CD4-positive, alpha-beta memory T cell (primary cell): Measurements from ENCODE around the gene RAD21L1. TPM values are rescaled to one million over a fixed set of nuclear protein-coding genes. Genes with fewer than 3 reads are reported as not detected.
"Not testable (repeated sequence)": the region's sequence is repeated elsewhere in the genome, so short reads cannot be mapped to it uniquely, and the experiment has no call there.

Experiments used
- CTCF ChIA-PET: fragments of 350-600 bp; sonication (Branson Sonifier 250); formaldehyde crosslinking; loops from one replicate; lab custom pipeline; 2021; ENCODE audit warnings: inconsistent platforms; ENCODE audit not compliant: partially characterized antibody; lab: Charles Lee
- POLR2A ChIA-PET: fragments of 350-600 bp; sonication (Branson Sonifier 250); formaldehyde crosslinking; loops from one replicate; lab custom pipeline; 2021; ENCODE audit not compliant: partially characterized antibody; lab: Charles Lee
- DNase-seq, 5 donors: peaks; one replicate each; pipeline versions ENCODE4 v3.0.0 to v3.0.0-alpha.2; 2020 to 2022; ENCODE audit warnings: mixed read lengths in 1 of 5
- H3K27ac ChIP-seq: one replicate; pipeline ENCODE4 v1.7.0; 2013; ENCODE audit warnings: low read depth, low read length
- H3K27me3 ChIP-seq: 2 replicates; pipeline ENCODE4 v1.7.0; 2013; ENCODE audit warnings: mild to moderate bottlenecking, low read length, moderate library complexity; ENCODE audit not compliant: insufficient read depth
- H3K36me3 ChIP-seq: 2 replicates; pipeline ENCODE4 v1.7.0; 2013; ENCODE audit warnings: mild to moderate bottlenecking, low read length, moderate library complexity; ENCODE audit not compliant: insufficient read depth
- H3K4me1 ChIP-seq: 2 replicates; pipeline ENCODE4 v1.7.0; 2013; ENCODE audit warnings: mild to moderate bottlenecking, low read length, moderate library complexity; ENCODE audit not compliant: insufficient read depth
- H3K4me3 ChIP-seq, 2 donors: one replicate each; pipeline ENCODE4 v1.7.0; 2013; ENCODE audit warnings: low read length in 2 of 2, mild to moderate bottlenecking in 1 of 2
- H3K9me3 ChIP-seq, 2 donors: one replicate each; pipeline ENCODE4 v1.7.0; 2013; ENCODE audit warnings: low read length in 2 of 2, control low read depth in 1 of 2; ENCODE audit not compliant: control insufficient read depth in 1 of 2
- H3K27ac Mint-ChIP-seq, 7 donors: one replicate each; pipeline ENCODE4 v1.8.0; 2020 to 2021; ENCODE audit warnings: mixed read lengths in 7 of 7, mild to moderate bottlenecking in 6 of 7, inconsistent platforms in 3 of 7, moderate library complexity in 3 of 7
- H3K27me3 Mint-ChIP-seq, 2 donors: one replicate each; pipeline ENCODE4 v1.8.0; 2020 to 2021; ENCODE audit warnings: mixed read lengths in 2 of 2
- H3K36me3 Mint-ChIP-seq, 2 donors: one replicate each; pipeline ENCODE4 v1.8.0; 2020 to 2021; ENCODE audit warnings: mixed read lengths in 2 of 2, inconsistent platforms in 1 of 2, mild to moderate bottlenecking in 1 of 2
- H3K4me1 Mint-ChIP-seq, 4 donors: one replicate each; pipeline ENCODE4 v1.8.0; 2020 to 2021; ENCODE audit warnings: mixed read lengths in 4 of 4, mild to moderate bottlenecking in 1 of 4
- H3K4me3 Mint-ChIP-seq, 8 donors: one replicate each; pipeline ENCODE4 v1.8.0; 2020 to 2021; ENCODE audit warnings: mixed read lengths in 8 of 8, mild to moderate bottlenecking in 7 of 8, moderate library complexity in 6 of 8, inconsistent platforms in 3 of 8
- H3K9me3 Mint-ChIP-seq, 8 donors: one replicate each; pipeline ENCODE4 v1.8.0; 2020 to 2021; ENCODE audit warnings: mixed read lengths in 8 of 8, mild to moderate bottlenecking in 5 of 8, inconsistent platforms in 3 of 8, moderate library complexity in 1 of 8
- intact Hi-C: fragments of 100-400 bp; cut with micrococcal nuclease; formaldehyde crosslinking; loops from one replicate; pipeline ENCODE4 v1.15.1; 2023
- polyA plus RNA-seq, 2 donors: library from polyadenylated mRNA; unstranded; fragments of 300-500 nt; fragmentation: Illumina TruSeq; gene quantifications; one replicate each; pipeline ENCODE4 v1.2.3, GENCODE V29; 2021
- total RNA-seq, 2 experiments: library from RNA; stranded (reverse); gene quantifications; one replicate each; pipeline ENCODE4 v1.2.3, GENCODE V29; 2021

RAD21L1 gene
- total and polyA plus RNA-seq, 4 experiments from 2014 or later = 0.78 TPM; not detected in 3

- no peak for DNase-seq
- ChIA-PET POLR2A (no interaction called here), CTCF (no interaction called here)
- H3K4me1 Mint-ChIP-seq = peaks cover 0 to 1% (median 0%) of the 10 kb centered on the region in 4 donors
- intact Hi-C loops = no loop called here
- Histone ChIP-seq H3K27ac (no peak overlapping the region), H3K36me3 (no peaks in the 10 kb centered on the region), H3K4me1 (no peaks in the 10 kb centered on the region), H3K4me3 (no peak overlapping the region), H3K27me3 (no peaks in the 10 kb centered on the region), H3K9me3 (no peaks in the 10 kb centered on the region)
- H3K36me3 Mint-ChIP-seq = no peaks in the 10 kb centered on the region
- no peaks in the 10 kb centered on the region for H3K9me3 Mint-ChIP-seq
- H3K27ac Mint-ChIP-seq = no peak overlapping the region
- H3K27me3 Mint-ChIP-seq = peaks cover 14% of the 10 kb centered on the region in 2 donors
- no peak overlapping the region for H3K4me3 Mint-ChIP-seq
These were observed 19.7 kb downstream of the RAD21L1 start for GRCh38 chr20:1245578-1245977.

- CTCF ChIA-PET = no interaction called here
- no peak for DNase-seq
- peaks cover 0 to 4% (median 0%) of the 10 kb centered on the region in 8 donors for H3K9me3 Mint-ChIP-seq
- peaks cover 0 to 8% of the 10 kb centered on the region in 2 donors for H3K27me3 Mint-ChIP-seq
- POLR2A ChIA-PET = no interaction called here
- Histone ChIP-seq H3K27ac (no peak overlapping the region), H3K4me1 (peaks cover 3% of the 10 kb centered on the region), H3K4me3 (no peak overlapping the region), H3K27me3 (no peaks in the 10 kb centered on the region), H3K9me3 (no peaks in the 10 kb centered on the region), H3K36me3 (no peaks in the 10 kb centered on the region)
- no peaks in the 10 kb centered on the region for H3K36me3 Mint-ChIP-seq
- H3K4me1 Mint-ChIP-seq = peaks cover 4 to 11% (median 6%) of the 10 kb centered on the region in 4 donors
- intact Hi-C loops = no loop called here
- no peak overlapping the region for H3K27ac Mint-ChIP-seq
- H3K4me3 Mint-ChIP-seq = no peak overlapping the region
These were observed 21.8 kb downstream of the RAD21L1 start for GRCh38 chr20:1247689-1248088.

- H3K9me3 Mint-ChIP-seq, H3K9me3 ChIP-seq, CTCF ChIA-PET, H3K36me3 ChIP-seq, H3K27ac ChIP-seq, H3K27ac Mint-ChIP-seq, H3K27me3 Mint-ChIP-seq, H3K36me3 Mint-ChIP-seq, DNase-seq, intact Hi-C loops, H3K4me3 ChIP-seq, POLR2A ChIA-PET, H3K27me3 ChIP-seq, H3K4me1 ChIP-seq, H3K4me3 Mint-ChIP-seq: not testable (repeated sequence)
- H3K4me1 Mint-ChIP-seq = peaks cover 4 to 11% (median 6%) of the 10 kb centered on the region in 4 donors
These were observed 24.4 kb downstream of the RAD21L1 start for GRCh38 chr20:1250282-1250681.

GRCh38 chr20:1252416-1252815 lies 26.6 kb downstream of the RAD21L1 start:
- intact Hi-C loops = no loop called here
- H3K4me3 ChIP-seq = no peak overlapping the region
- H3K9me3 ChIP-seq = no peaks in the 10 kb centered on the region
- ChIA-PET CTCF (no interaction called here), POLR2A (no interaction called here)
- H3K27ac ChIP-seq = no peak overlapping the region
- Mint-ChIP-seq H3K9me3 (peaks cover 0 to 4% (median 0%) of the 10 kb centered on the region in 8 donors), H3K27ac (no peak overlapping the region), H3K36me3 (no peaks in the 10 kb centered on the region), H3K4me1 (peaks cover 4 to 11% (median 6%) of the 10 kb centered on the region in 4 donors), H3K4me3 (no peak overlapping the region), H3K27me3 (peaks cover 3 to 6% of the 10 kb centered on the region in 2 donors)
- H3K27me3 ChIP-seq = peaks cover 19% of the 10 kb centered on the region
- H3K36me3 ChIP-seq = no peaks in the 10 kb centered on the region
- DNase-seq = no peak
- H3K4me1 ChIP-seq = peaks cover 3% of the 10 kb centered on the region

- intact Hi-C loops = no loop called here
- H3K27ac ChIP-seq = no peak overlapping the region
- no peaks in the 10 kb centered on the region for H3K9me3 ChIP-seq
- Mint-ChIP-seq H3K4me1 (peaks cover 4 to 11% (median 6%) of the 10 kb centered on the region in 4 donors), H3K9me3 (peaks cover 0 to 4% (median 0%) of the 10 kb centered on the region in 8 donors), H3K36me3 (no peaks in the 10 kb centered on the region), H3K27ac (no peak overlapping the region), H3K27me3 (peaks cover 3 to 6% of the 10 kb centered on the region in 2 donors), H3K4me3 (no peak overlapping the region)
- DNase-seq = no peak
- H3K4me1 ChIP-seq = peaks cover 3% of the 10 kb centered on the region
- no peaks in the 10 kb centered on the region for H3K36me3 ChIP-seq
- POLR2A ChIA-PET = interaction anchor here (0.8 kb wide), 1 partner anchor 13 kb away, joined by 4 read pairs; no protein-coding TSS in a partner anchor
- no peak overlapping the region for H3K4me3 ChIP-seq
- H3K27me3 ChIP-seq = peaks cover 23% of the 10 kb centered on the region
- CTCF ChIA-PET = interaction anchor here (1.4 kb wide), 1 partner anchor 41 kb away, joined by 4 read pairs; no protein-coding TSS in a partner anchor
These were observed 28.4 kb downstream of the RAD21L1 start for GRCh38 chr20:1254254-1254653.

GRCh38 chr20:1255675-1256074 lies 29.8 kb downstream of the RAD21L1 start:
- no peak for DNase-seq
- Mint-ChIP-seq H3K4me3 (no peak overlapping the region), H3K4me1 (peaks cover 4 to 11% (median 6%) of the 10 kb centered on the region in 4 donors), H3K27ac (no peak overlapping the region), H3K9me3 (peaks cover 0 to 4% (median 0%) of the 10 kb centered on the region in 8 donors), H3K36me3 (no peaks in the 10 kb centered on the region), H3K27me3 (peaks cover 3 to 6% of the 10 kb centered on the region in 2 donors)
- Histone ChIP-seq H3K27ac (no peak overlapping the region), H3K36me3 (no peaks in the 10 kb centered on the region), H3K4me1 (peaks cover 3% of the 10 kb centered on the region), H3K4me3 (no peak overlapping the region), H3K9me3 (no peaks in the 10 kb centered on the region), H3K27me3 (peaks cover 23% of the 10 kb centered on the region)
- POLR2A ChIA-PET = interaction anchor here (0.7 kb wide), 1 partner anchor 20 kb away, joined by 3 read pairs; no protein-coding TSS in a partner anchor
- CTCF ChIA-PET = no interaction called here
- intact Hi-C loops = no loop called here

GRCh38 chr20:1263853-1264252 lies 38.0 kb downstream of the RAD21L1 start:
- H3K4me3 Mint-ChIP-seq = peak overlapping the region in 4 of 8 donors; percentile 16 to 62 (median 36)
- intact Hi-C loops = no loop called here
- H3K27ac Mint-ChIP-seq = peak overlapping the region in 3 of 7 donors; percentile 56 to 88 (median 62)
- no peaks in the 10 kb centered on the region for H3K36me3 Mint-ChIP-seq
- peaks cover 5% of the 10 kb centered on the region for H3K27me3 ChIP-seq
- peaks cover 23 to 45% (median 35%) of the 10 kb centered on the region in 4 donors for H3K4me1 Mint-ChIP-seq
- H3K27ac ChIP-seq = no peak overlapping the region
- H3K27me3 Mint-ChIP-seq = peaks cover 2 to 4% of the 10 kb centered on the region in 2 donors
- no peaks in the 10 kb centered on the region for H3K36me3 ChIP-seq
- ChIA-PET POLR2A (no interaction called here), CTCF (no interaction called here)
- no peak overlapping the region for H3K4me3 ChIP-seq
- H3K9me3 ChIP-seq = no peaks in the 10 kb centered on the region
- no peak for DNase-seq
- peaks cover 36% of the 10 kb centered on the region for H3K4me1 ChIP-seq
- peaks cover 0 to 2% (median 0%) of the 10 kb centered on the region in 8 donors for H3K9me3 Mint-ChIP-seq
